Measurements from ENCODE around the gene GRXCR2.

DNA sequence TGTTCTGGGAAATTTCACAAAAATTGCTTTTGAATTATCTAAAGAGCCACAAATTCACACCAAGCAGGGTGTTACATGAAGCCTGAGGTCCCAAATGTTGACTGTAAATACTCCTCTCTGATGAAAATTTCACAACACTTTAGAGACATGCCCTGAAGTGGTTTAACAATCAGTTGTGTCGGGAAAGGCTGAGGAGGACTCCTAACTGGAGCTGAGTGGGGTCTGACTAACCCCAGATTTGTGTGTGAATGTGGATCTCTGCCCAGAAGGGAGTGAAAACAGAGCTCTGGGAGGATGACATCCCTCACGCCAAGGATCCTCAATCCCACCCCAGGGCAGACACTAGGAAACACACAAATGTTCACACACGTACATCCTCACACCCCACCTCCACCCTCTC lies 31.1 kb upstream of the GRXCR2 start:
- no peak for TF ChIP-seq FOXA1 (IDR thresholded peaks at IDR 0.05)
- no peak for TF ChIP-seq ZNF384 (IDR thresholded peaks at IDR 0.05)
- no peak for TF ChIP-seq L3MBTL2 (conservative IDR thresholded peaks at IDR 0.05)
- no peak for TF ChIP-seq FOXK2 (IDR thresholded peaks at IDR 0.05)
